Common myeloid progenitor, CD34-positive (primary cell): ENCODE data around the gene SESTD1.

Source experiments
- CTCF ChIA-PET: fragments of 350-600 bp; sonication (Branson Sonifier 250); formaldehyde crosslinking; loops from one replicate; lab custom pipeline; 2021; ENCODE audit warnings: antibody characterized with exemption; lab: Charles Lee
- POLR2A ChIA-PET: fragments of 350-600 bp; sonication (Branson Sonifier 250); formaldehyde crosslinking; loops from one replicate; lab custom pipeline; 2021; ENCODE audit warnings: antibody characterized with exemption; lab: Charles Lee
- DNase-seq, 3 donors: peaks; one replicate each; pipeline versions ENCODE4 v3.0.0 to v3.0.0-alpha.2; 2013
- H3K27ac ChIP-seq, 2 experiments: 1 replicate in 1 of 2; 2 replicates in 1 of 2; pipeline ENCODE4 v1.7.0; 2013; ENCODE audit warnings: inconsistent platforms in 2 of 2, low read length in 2 of 2, mild to moderate bottlenecking in 2 of 2, low read depth in 1 of 2, moderate library complexity in 1 of 2; ENCODE audit not compliant: severe bottlenecking in 2 of 2, insufficient read depth in 1 of 2, poor library complexity in 1 of 2
- H3K27me3 ChIP-seq, 5 experiments: replicated peaks in 2 of 5; 1 replicate in 3 of 5; 2 replicates in 2 of 5; pipeline versions ENCODE4 v1.6.1 to v1.7.0; 2013; ENCODE audit warnings: low read length in 4 of 5, mild to moderate bottlenecking in 2 of 5, moderate library complexity in 2 of 5, inconsistent platforms in 1 of 5; ENCODE audit not compliant: insufficient read depth in 5 of 5, control insufficient read depth in 4 of 5
- H3K36me3 ChIP-seq, 4 experiments: 1 replicate in 2 of 4; 2 replicates in 2 of 4; pipeline versions ENCODE4 v1.6.1 to v1.7.0; 2013; ENCODE audit warnings: low read length in 3 of 4, control low read depth in 1 of 4, mild to moderate bottlenecking in 1 of 4; ENCODE audit not compliant: control insufficient read depth in 4 of 4, insufficient read depth in 4 of 4
- H3K4me1 ChIP-seq, 4 experiments: 1 replicate in 3 of 4; 2 replicates in 1 of 4; pipeline versions ENCODE4 v1.6.1 to v1.7.1; 2013; ENCODE audit warnings: low read length in 3 of 4, mild to moderate bottlenecking in 3 of 4, control low read depth in 1 of 4, inconsistent platforms in 1 of 4, moderate library complexity in 1 of 4; ENCODE audit not compliant: control insufficient read depth in 4 of 4, insufficient read depth in 4 of 4; ENCODE audit errors: control extremely low read depth in 1 of 4
- H3K4me3 ChIP-seq, 7 experiments: 1 replicate in 4 of 7; 2 replicates in 3 of 7; pipeline versions ENCODE4 v1.5.1 to v1.7.0; 2013; ENCODE audit warnings: mild to moderate bottlenecking in 7 of 7, low read length in 6 of 7, moderate library complexity in 6 of 7, inconsistent platforms in 2 of 7, low read depth in 2 of 7, control low read depth in 1 of 7; ENCODE audit not compliant: insufficient read depth in 4 of 7, control insufficient read depth in 1 of 7; ENCODE audit errors: extremely low read depth in 1 of 7
- H3K9me3 ChIP-seq, 5 experiments: 1 replicate in 4 of 5; 2 replicates in 1 of 5; pipeline versions ENCODE4 v1.6.1 to v1.7.1; 2013; ENCODE audit warnings: low read length in 4 of 5, mild to moderate bottlenecking in 2 of 5, inconsistent platforms in 1 of 5, low read depth in 1 of 5, moderate library complexity in 1 of 5; ENCODE audit not compliant: control insufficient read depth in 4 of 5, insufficient read depth in 2 of 5; ENCODE audit errors: control extremely low read depth in 1 of 5
- WGBS: methylation state at CpG from one replicate; pipeline ENCODE4 v1.1.5; 2013; ENCODE audit not compliant: insufficient coverage; 5-methylcytosine and 5-hydroxymethylcytosine counted together

Gene SESTD1

GRCh38 chr2:179266271-179266670 is 1.6 kb upstream of the SESTD1 start:
- Histone ChIP-seq H3K4me1 (peaks cover 9 to 29% (median 16%) of the 10 kb centered on the region in 4 experiments), H3K4me3 (no peak overlapping the region), H3K36me3 (no peaks in the 10 kb centered on the region), H3K27ac (no peak overlapping the region), H3K9me3 (peaks cover 0 to 3% (median 0%) of the 10 kb centered on the region in 5 experiments), H3K27me3 (no peaks in the 10 kb centered on the region)
- 98% methylated on average over 3 of the region's 4 CpGs for WGBS
- POLR2A ChIA-PET, result no interaction called here
- CTCF ChIA-PET, result no interaction called here
- no peak for DNase-seq

- H3K27ac ChIP-seq, result no peak overlapping the region
- peaks cover 0 to 3% (median 0%) of the 10 kb centered on the region in 5 experiments for H3K9me3 ChIP-seq
- CTCF ChIA-PET, result no interaction called here
- peak; percentile 39 to 66 (median 59) for DNase-seq
- WGBS, result 49% methylated on average over 3 of the region's 5 CpGs
- H3K4me1 ChIP-seq, result peaks cover 9 to 29% (median 16%) of the 10 kb centered on the region in 4 experiments
- no peaks in the 10 kb centered on the region for H3K36me3 ChIP-seq
- POLR2A ChIA-PET, result no interaction called here
- H3K4me3 ChIP-seq, result peak overlapping the region; percentile 50 to 91 (median 86)
- H3K27me3 ChIP-seq, result no peaks in the 10 kb centered on the region
These were observed 464 bp upstream of the SESTD1 start for GRCh38 chr2:179265082-179265510.

GRCh38 chr2:179263446-179264367 is 925 bp downstream of the SESTD1 start:
- Histone ChIP-seq H3K27me3 (no peaks in the 10 kb centered on the region), H3K36me3 (no peaks in the 10 kb centered on the region), H3K27ac (peak overlapping the region; percentile 10 to 68), H3K4me1 (peaks cover 9 to 26% (median 16%) of the 10 kb centered on the region in 4 experiments), H3K9me3 (peaks cover 0 to 3% (median 0%) of the 10 kb centered on the region in 5 experiments), H3K4me3 (peak overlapping the region; percentile 50 to 91 (median 86))
- ChIA-PET POLR2A (no interaction called here), CTCF (interaction anchor here (1.2 to 1.3 kb wide), 3 partner anchors 10 to 78 kb away, joined by 3 to 4 read pairs (median 4); no protein-coding TSS in a partner anchor)
- peak; percentile 25 to 68 (median 57) for DNase-seq
- WGBS, result 0% methylated on average over 49 of the region's 62 CpGs

- no peak for DNase-seq
- Histone ChIP-seq H3K4me1 (peaks cover 9 to 19% (median 13%) of the 10 kb centered on the region in 4 experiments), H3K27ac (no peak overlapping the region), H3K36me3 (no peaks in the 10 kb centered on the region), H3K4me3 (peak overlapping the region in 6 of 7 experiments; percentile 76 to 91 (median 87)), H3K27me3 (no peaks in the 10 kb centered on the region), H3K9me3 (peaks cover 0 to 3% (median 0%) of the 10 kb centered on the region in 5 experiments)
- 82% methylated on average over 3 of the region's 4 CpGs for WGBS
- ChIA-PET POLR2A (no interaction called here), CTCF (interaction anchor here (1.2 to 1.3 kb wide), 3 partner anchors 10 to 79 kb away, joined by 3 to 4 read pairs (median 4); no protein-coding TSS in a partner anchor)
These were observed 1.6 kb downstream of the SESTD1 start for GRCh38 chr2:179263015-179263414.

- H3K9me3 ChIP-seq, result peaks cover 0 to 3% (median 0%) of the 10 kb centered on the region in 5 experiments
- no peaks in the 10 kb centered on the region for H3K27me3 ChIP-seq
- no peak overlapping the region for H3K4me3 ChIP-seq
- ChIA-PET POLR2A (no interaction called here), CTCF (interaction anchor here (1.2 to 1.3 kb wide), 3 partner anchors 9 to 79 kb away, joined by 3 to 4 read pairs (median 4); no protein-coding TSS in a partner anchor)
- no CpG with 5 or more reads among the region's 3 CpGs for WGBS
- no peak for DNase-seq
- H3K36me3 ChIP-seq, result no peaks in the 10 kb centered on the region
- no peak overlapping the region for H3K27ac ChIP-seq
- peaks cover 9 to 17% (median 13%) of the 10 kb centered on the region in 4 experiments for H3K4me1 ChIP-seq
These were observed 2.5 kb downstream of the SESTD1 start for GRCh38 chr2:179262077-179262660.

- Histone ChIP-seq H3K4me3 (no peak overlapping the region), H3K9me3 (peaks cover 0 to 3% (median 0%) of the 10 kb centered on the region in 5 experiments), H3K4me1 (peaks cover 9 to 17% (median 13%) of the 10 kb centered on the region in 4 experiments), H3K36me3 (no peaks in the 10 kb centered on the region), H3K27me3 (no peaks in the 10 kb centered on the region), H3K27ac (no peak overlapping the region)
- ChIA-PET CTCF (no interaction called here), POLR2A (no interaction called here)
- WGBS, result no CpG with 5 or more reads among the region's 2 CpGs
- no peak for DNase-seq
These were observed 3.3 kb downstream of the SESTD1 start for GRCh38 chr2:179261151-179261825.
